Omental fat pad (tissue), 4 donors: ENCODE data around the gene NRCAM. TPM values are rescaled to one million over a fixed set of nuclear protein-coding genes. Genes with fewer than 3 reads are reported as not detected.

Experiments used
- ATAC-seq: fragments of 150-250 bp; one replicate; pipeline ENCODE4 v1.9.1; 2016; ENCODE audit warnings: mild to moderate bottlenecking, moderate library complexity; ENCODE audit not compliant: low FRiP score
- DNase-seq: peaks from one replicate; pipeline ENCODE4 v3.0.0-alpha.2; 2019; ENCODE audit warnings: low spot score
- total RNA-seq, 4 donors: library from RNA; depleted of rRNA; stranded (reverse); fragments of >200 nt; gene quantifications; one replicate each; pipeline ENCODE4 v1.1.0, GENCODE V29; 2016
- TF ChIP-seq, protein P1 (sequence below), 3 donors: fragments of 450-650 bp; IDR thresholded peaks; one replicate each; pipeline ENCODE4 v1.5.1; 2016 to 2017; ENCODE audit warnings: antibody characterized with exemption in 3 of 3, mild to moderate bottlenecking in 3 of 3, moderate library complexity in 2 of 3

NRCAM gene
- total RNA-seq, 4 donors from 2014 or later, result 1.9 to 6.5 (median 4.6) TPM

DNA sequence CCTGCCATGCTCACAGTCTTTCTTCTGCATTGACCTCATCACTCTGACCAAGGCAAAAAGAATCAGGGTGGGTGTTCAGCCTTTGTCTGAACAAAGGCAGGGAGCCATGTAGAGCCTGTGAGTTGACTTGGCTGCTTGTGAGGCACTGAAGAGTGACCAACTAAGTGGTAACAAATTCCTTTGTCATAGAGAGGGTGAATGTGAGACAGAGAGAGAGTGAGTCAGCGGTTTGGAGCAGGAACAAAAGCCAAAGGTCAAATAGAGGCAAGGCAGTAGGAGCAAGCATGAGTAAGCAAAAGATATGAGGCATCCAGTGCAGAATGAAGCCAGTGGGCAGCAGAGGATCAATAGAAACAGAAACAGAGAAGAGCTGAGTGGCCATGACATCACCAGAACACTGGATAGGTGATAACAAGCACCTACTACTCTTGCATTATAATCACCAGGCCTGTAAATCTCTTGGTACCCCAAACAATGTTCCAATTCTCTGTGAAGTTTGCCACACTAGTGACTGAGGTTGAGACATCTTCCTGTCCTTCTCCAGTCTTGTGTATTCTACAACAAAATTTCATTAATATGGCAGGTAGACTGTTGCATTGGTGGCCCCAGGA lies 209.9 kb downstream of the NRCAM start:
- DNase-seq (no peak), ATAC-seq (peak; percentile 66)
- TF ChIP-seq, protein P1, sequence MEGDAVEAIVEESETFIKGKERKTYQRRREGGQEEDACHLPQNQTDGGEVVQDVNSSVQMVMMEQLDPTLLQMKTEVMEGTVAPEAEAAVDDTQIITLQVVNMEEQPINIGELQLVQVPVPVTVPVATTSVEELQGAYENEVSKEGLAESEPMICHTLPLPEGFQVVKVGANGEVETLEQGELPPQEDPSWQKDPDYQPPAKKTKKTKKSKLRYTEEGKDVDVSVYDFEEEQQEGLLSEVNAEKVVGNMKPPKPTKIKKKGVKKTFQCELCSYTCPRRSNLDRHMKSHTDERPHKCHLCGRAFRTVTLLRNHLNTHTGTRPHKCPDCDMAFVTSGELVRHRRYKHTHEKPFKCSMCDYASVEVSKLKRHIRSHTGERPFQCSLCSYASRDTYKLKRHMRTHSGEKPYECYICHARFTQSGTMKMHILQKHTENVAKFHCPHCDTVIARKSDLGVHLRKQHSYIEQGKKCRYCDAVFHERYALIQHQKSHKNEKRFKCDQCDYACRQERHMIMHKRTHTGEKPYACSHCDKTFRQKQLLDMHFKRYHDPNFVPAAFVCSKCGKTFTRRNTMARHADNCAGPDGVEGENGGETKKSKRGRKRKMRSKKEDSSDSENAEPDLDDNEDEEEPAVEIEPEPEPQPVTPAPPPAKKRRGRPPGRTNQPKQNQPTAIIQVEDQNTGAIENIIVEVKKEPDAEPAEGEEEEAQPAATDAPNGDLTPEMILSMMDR (IDR thresholded peaks at IDR 0.05), result no peak

DNA sequence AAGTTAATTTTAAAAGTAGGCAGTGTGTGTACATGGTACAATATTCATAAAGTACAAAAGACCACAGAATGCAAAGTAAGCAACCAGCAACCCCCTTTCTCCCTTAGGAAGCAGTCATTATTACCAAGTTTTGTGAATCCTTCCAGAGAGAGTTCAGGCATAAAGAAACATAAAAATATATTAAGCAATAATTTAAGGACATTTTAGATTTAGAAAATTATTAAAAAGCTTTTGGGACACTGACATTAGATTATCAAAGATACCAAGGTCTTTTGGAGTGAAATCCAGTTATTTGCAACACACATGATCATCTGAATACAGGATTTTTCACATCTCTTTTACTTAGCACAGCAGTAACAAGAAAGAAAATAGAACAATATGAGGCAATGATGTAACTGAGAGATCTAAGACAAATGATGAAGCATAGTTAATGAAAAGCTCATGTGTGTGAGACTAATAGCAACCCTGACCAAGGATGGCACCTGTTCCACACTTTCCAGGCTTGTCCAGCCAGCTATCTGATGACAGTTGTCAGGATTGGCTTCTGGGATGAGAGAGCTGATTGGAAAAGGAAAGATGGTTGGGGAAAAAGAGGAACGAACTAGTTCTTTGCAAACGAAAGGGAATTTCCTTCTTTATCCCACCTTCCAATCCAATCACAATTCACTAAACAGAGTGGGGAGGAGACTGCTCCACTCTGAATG lies 210.6 kb downstream of the NRCAM start:
- TF ChIP-seq, protein P1 (IDR thresholded peaks at IDR 0.05), result no peak
- ATAC-seq (no peak), DNase-seq (no peak)

DNA sequence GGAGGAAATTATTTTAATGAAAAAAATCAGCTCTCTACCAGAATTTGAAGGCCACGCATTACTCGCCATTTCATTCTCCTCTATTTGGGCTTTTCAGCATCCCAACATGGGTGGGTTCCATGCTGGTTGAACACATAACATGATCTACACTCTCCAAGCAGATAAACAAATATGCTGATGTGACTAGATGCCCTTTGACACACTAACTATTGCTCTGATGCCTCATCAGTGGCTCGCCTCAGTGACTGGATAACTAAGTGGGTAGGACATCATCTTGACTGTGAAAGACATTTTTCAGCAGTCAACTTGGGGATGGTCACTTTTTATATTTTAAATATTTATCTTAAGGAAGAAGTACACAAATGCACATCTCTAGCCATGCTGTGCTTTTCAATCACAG lies 212.1 kb downstream of the NRCAM start:
- TF ChIP-seq, protein P1 (IDR thresholded peaks at IDR 0.05), result no peak

DNA sequence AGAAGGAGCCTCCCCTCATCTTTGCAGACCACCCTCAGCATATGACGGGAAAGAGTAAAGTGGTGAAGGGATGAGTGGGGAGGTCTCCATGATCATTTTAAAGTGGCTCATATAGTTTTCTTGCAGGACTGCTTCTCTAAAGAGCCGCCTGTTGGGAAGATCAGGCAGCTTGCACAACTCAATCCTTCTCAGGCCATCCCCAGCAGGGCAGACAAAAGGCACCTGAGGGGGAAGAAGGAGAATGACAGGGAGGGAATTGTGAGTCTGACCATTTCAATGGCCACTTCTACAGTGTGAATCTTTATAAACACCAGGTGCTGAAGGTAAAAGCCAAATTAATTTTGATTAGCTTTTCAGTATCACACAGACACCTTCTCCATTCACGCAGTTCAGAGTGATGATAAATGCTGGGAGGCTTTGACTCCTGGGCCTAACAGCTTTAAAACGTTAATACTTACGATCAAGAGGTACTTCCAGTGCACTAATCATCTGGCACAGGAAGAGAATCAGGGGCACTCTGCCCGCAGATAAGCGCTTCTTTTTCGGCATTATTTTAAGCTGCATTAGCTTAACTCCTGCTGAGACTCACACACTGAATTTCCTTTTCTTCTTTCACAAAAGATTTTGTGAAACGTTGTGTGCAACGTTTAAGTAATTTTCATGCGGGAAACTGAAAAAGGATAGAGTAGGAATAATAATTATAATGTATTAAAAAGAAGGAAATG lies 216.6 kb downstream of the NRCAM start:
- TF ChIP-seq, protein P1 (IDR thresholded peaks at IDR 0.05), result no peak
- ATAC-seq (no peak), DNase-seq (no peak)

More for the DNA sequence above, 212.1 kb downstream of the NRCAM start:
- ATAC-seq (no peak), DNase-seq (no peak)

DNA sequence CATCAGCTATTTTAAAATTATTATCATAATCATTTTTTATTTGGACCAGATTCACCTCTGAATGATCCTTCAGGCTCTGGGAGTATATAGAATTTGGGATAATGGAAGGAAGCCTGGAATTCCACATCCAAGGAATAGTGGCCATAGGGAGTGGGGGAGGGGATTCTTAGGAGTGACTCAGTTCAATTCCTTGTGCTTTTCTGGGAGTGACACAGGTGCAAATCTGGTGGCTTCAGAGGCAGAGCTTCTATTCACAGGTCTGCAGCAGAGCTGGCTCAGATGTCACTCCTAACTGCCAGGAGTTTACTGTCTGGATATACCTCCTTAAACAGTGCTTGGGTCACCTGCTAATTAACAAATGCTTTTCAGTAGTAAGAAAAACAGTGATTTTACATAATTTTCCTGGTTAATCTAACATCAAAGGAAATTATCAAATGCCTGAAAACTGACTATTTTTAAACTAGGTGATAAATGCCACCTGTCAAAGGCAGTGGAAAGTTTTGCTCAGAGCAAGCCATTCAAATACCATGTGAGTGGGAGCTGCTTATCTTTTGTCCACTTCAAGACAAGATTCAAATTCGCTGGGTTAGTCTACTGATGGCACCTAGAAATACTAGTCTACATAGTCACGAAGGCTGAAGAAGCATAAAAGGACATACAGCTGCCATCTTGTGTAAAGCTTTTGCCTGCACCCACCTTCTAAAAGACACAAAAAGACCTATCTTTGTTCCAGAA lies 219.4 kb downstream of the NRCAM start:
- no peak for DNase-seq
- ATAC-seq, result no peak
- TF ChIP-seq, protein P1 (IDR thresholded peaks at IDR 0.05), result no peak

DNA sequence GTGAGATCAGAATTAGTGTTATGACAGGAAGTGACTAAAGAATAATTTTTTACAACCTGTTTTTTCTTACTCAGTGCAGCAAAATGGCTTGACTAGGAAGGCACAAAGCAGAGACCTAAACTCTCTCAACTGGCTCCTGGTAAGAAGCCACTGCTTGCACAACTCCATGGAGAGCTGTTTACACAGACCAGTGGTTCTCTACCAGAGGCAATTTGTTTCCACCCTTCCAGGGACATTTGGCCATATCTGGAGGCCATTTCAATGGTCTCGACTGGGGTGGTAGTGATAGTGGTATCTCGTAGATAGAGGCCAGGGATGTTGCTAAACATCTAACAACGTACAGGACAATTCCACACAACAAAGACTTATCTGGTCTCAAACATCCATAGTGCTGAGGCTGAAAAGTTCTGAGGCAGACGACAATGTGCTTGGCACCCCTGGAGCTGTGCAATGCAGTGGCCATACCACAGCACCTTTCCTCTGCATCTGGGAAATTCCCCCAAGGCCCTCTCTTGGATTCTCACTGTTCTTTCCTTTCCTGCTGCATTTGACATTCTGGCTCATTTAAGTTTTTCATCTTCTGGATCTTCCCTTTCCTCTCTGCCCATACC lies 220.7 kb downstream of the NRCAM start:
- no peak for ATAC-seq
- no peak for DNase-seq
- TF ChIP-seq, protein P1 (IDR thresholded peaks at IDR 0.05), result no peak
